NB4 (cell line): ENCODE results near the gene BCAS3.

ENCODE experiments used
- DNase-seq: peaks from one replicate; pipeline ENCODE4 v3.0.0; 2010; ENCODE audit warnings: low read depth
- H3K4me3 ChIP-seq: one replicate; pipeline ENCODE4 v1.5.1; 2011; ENCODE audit warnings: mild to moderate bottlenecking, low read depth, low read length, moderate library complexity
- CTCF ChIP-seq: IDR thresholded peaks from one replicate; pipeline ENCODE4 v1.5.1; 2012; ENCODE audit warnings: low read depth, low read length
- MAX ChIP-seq: IDR thresholded peaks from 2 replicates; pipeline ENCODE4 v1.6.1; 2011; ENCODE audit warnings: low read depth, low read length
- MYC ChIP-seq: IDR thresholded peaks from 2 replicates; pipeline ENCODE4 v1.6.1; 2011; ENCODE audit warnings: low read depth, low read length
- POLR2A ChIP-seq: IDR thresholded peaks from 2 replicates; pipeline ENCODE4 v1.6.1; 2011; ENCODE audit warnings: mild to moderate bottlenecking; ENCODE audit not compliant: insufficient read length; ENCODE audit errors: extremely low read depth

The BCAS3 gene

GRCh38 chr17:61384692-61385576, 707.3 kb downstream of the BCAS3 start:
- TF ChIP-seq MYC, result no peak
- TF ChIP-seq MAX, result no peak
- TF ChIP-seq CTCF, result no peak
- TF ChIP-seq POLR2A, result no peak
- no peak overlapping the region for H3K4me3 ChIP-seq
- no peak for DNase-seq

GRCh38 chr17:61385577-61386236, 708.1 kb downstream of the BCAS3 start:
- DNase-seq, result no peak
- no peak overlapping the region for H3K4me3 ChIP-seq
- TF ChIP-seq CTCF (no peak), MAX (no peak), POLR2A (no peak), MYC (no peak)

- DNase-seq, result no peak
- TF ChIP-seq MYC (no peak), CTCF (no peak), POLR2A (no peak), MAX (no peak)
- H3K4me3 ChIP-seq, result no peak overlapping the region
Measured at GRCh38 chr17:61386251-61386650, 708.6 kb downstream of the BCAS3 start.

GRCh38 chr17:61387011-61387410, 709.4 kb downstream of the BCAS3 start:
- no peak for DNase-seq
- H3K4me3 ChIP-seq, result no peak overlapping the region
- TF ChIP-seq CTCF, result no peak
- TF ChIP-seq POLR2A, result no peak
- TF ChIP-seq MAX, result no peak
- no peak for TF ChIP-seq MYC

- no peak for TF ChIP-seq POLR2A
- TF ChIP-seq MAX, result no peak
- TF ChIP-seq CTCF, result no peak
- TF ChIP-seq MYC, result no peak
- DNase-seq, result no peak
- H3K4me3 ChIP-seq, result no peak overlapping the region
Measured at GRCh38 chr17:61387511-61388305, 710.1 kb downstream of the BCAS3 start.
